HepG2 (cell line): ENCODE results near the gene VPREB3. TPM values are rescaled to one million over a fixed set of nuclear protein-coding genes. Genes with fewer than 3 reads are reported as not detected.

Experiments used
- ATAC-seq: fragments of 200-7000 bp; cut with Tn5 transposase; 3 replicates; pipeline ENCODE4 v1.9.1; 2020; ENCODE audit warnings: mild to moderate bottlenecking, moderate library complexity
- BruUV-seq: library from RNA; stranded (reverse); fragments of 400-500 nt; replicated peaks from 2 replicates; lab custom pipeline; 2021; lab: Mats Ljungman, UMichigan
- CTCF ChIA-PET: fragments of 300-600 bp; formaldehyde crosslinking; extraction: SDS; loops from one replicate; lab custom pipeline; 2021; ENCODE audit warnings: low total read pairs, inconsistent platforms, low intra/inter-chr PET ratio; lab: Yijun Ruan, JAX
- POLR2A ChIA-PET: fragments of 350-600 bp; sonication (Branson Sonifier 250); formaldehyde crosslinking; loops from one replicate; lab custom pipeline; 2020; ENCODE audit warnings: antibody characterized with exemption, inconsistent platforms; lab: Yijun Ruan, JAX
- DNase-seq: peaks from one replicate; pipeline ENCODE4 v3.0.0-alpha.2; 2015; ENCODE audit warnings: low spot score
- FAIRE-seq: peaks from 3 replicates; lab custom pipeline; 2011; peaks lifted over from hg19 to GRCh38; lab: Jason Lieb, UNC
- H2AFZ ChIP-seq: one replicate; pipeline ENCODE4 v1.6.1; 2011; ENCODE audit warnings: low read length, inconsistent platforms
- H3K27ac ChIP-seq: fragments of 300-600 bp; 3 replicates; pipeline ENCODE4 v1.8.0; 2011; ENCODE audit warnings: mixed run types, mild to moderate bottlenecking, mixed read lengths, low read length, inconsistent platforms; ENCODE audit not compliant: insufficient read depth; ENCODE audit errors: extremely low read length
- H3K27me3 ChIP-seq, 2 experiments: fragments of 200-600 bp in 1 of 2; 2 replicates in 1 of 2; 3 replicates in 1 of 2; pipeline versions ENCODE4 v1.6.0 to v1.8.0; 2011; ENCODE audit warnings: low read length in 2 of 2, mild to moderate bottlenecking in 2 of 2, moderate library complexity in 2 of 2, inconsistent platforms in 1 of 2; ENCODE audit not compliant: insufficient read depth in 2 of 2, control insufficient read depth in 1 of 2
- H3K36me3 ChIP-seq, 2 experiments: fragments of 200-600 bp in 1 of 2; replicated peaks in 1 of 2; 2 replicates in 1 of 2; 3 replicates in 1 of 2; pipeline versions ENCODE4 v1.5.1 to v1.8.0; 2011; ENCODE audit warnings: low read length in 2 of 2, inconsistent platforms in 1 of 2; ENCODE audit not compliant: insufficient read depth in 2 of 2, control insufficient read depth in 1 of 2
- H3K4me1 ChIP-seq: 2 replicates; pipeline ENCODE4 v1.5.1; 2012; ENCODE audit warnings: low read length, inconsistent platforms; ENCODE audit not compliant: insufficient read depth
- H3K4me2 ChIP-seq: 2 replicates; pipeline ENCODE4 v1.6.0; 2011; ENCODE audit warnings: low read depth, low read length, inconsistent platforms
- H3K4me3 ChIP-seq, 3 experiments: fragments of 200-600 bp in 1 of 3; sonication (generic), shearing (Covaris generic) in 1 of 3; replicated peaks in 1 of 3; 2 replicates each; pipeline ENCODE4 v1.5.1; 2011 to 2016; ENCODE audit warnings: low read length in 3 of 3, inconsistent platforms in 2 of 3, low read depth in 2 of 3, mild to moderate bottlenecking in 2 of 3, control low read depth in 1 of 3, mixed read lengths in 1 of 3; ENCODE audit not compliant: insufficient read depth in 1 of 3
- H3K79me2 ChIP-seq: one replicate; pipeline ENCODE4 v1.6.1; 2011; ENCODE audit warnings: low read length, inconsistent platforms; ENCODE audit not compliant: insufficient read depth
- H3K9ac ChIP-seq: 2 replicates; pipeline ENCODE4 v1.6.0; 2011; ENCODE audit warnings: mild to moderate bottlenecking, low read depth, low read length, inconsistent platforms; ENCODE audit not compliant: insufficient read depth
- H3K9me3 ChIP-seq: 2 replicates; pipeline ENCODE4 v1.5.1; 2012; ENCODE audit warnings: mild to moderate bottlenecking, low read length
- H4K20me1 ChIP-seq: 2 replicates; pipeline ENCODE4 v1.6.0; 2011; ENCODE audit warnings: inconsistent platforms, mild to moderate bottlenecking, low read length, moderate library complexity; ENCODE audit not compliant: insufficient read depth
- GMEB1 ChIP-seq: sonication (generic); formaldehyde crosslinking; IDR thresholded peaks from 2 replicates; pipeline ENCODE4 v1.5.1; 2020; ENCODE audit warnings: missing genetic modification reagents, mild to moderate bottlenecking, borderline replicate concordance
- HINFP ChIP-seq: sonication (generic); formaldehyde crosslinking; IDR thresholded peaks from 2 replicates; pipeline ENCODE4 v1.4.0; 2020; ENCODE audit warnings: low read depth, mild to moderate bottlenecking, missing genetic modification reagents
- IRF9 ChIP-seq: sonication (generic); formaldehyde crosslinking; IDR thresholded peaks from 2 replicates; pipeline ENCODE4 v1.8.0; 2022; ENCODE audit warnings: missing genetic modification reagents, mild to moderate bottlenecking, borderline replicate concordance
- NFIC ChIP-seq: IDR thresholded peaks from 2 replicates; pipeline ENCODE4 v1.6.1; 2012; ENCODE audit warnings: mild to moderate bottlenecking, low read length, inconsistent platforms
- WGBS: methylation state at CpG from one replicate; pipeline ENCODE4 v1.1.6; 2017; ENCODE audit warnings: low lambda C conversion rate; 5-methylcytosine and 5-hydroxymethylcytosine counted together
- in situ Hi-C: cut with HindIII; loops from 2 replicates; pipeline ENCODE4 v1.10.0; 2017; ENCODE audit warnings: low pct_unique_long_range_greater_than_20kb; ENCODE audit not compliant: extremely low pct_ligation_motif_present
- intact Hi-C: fragments of 100-400 bp; cut with micrococcal nuclease; formaldehyde crosslinking; loops from one replicate; pipeline ENCODE4 v1.10.0; 2022; ENCODE audit not compliant: unreplicated experiment
- polyA plus RNA-seq, 8 experiments: library from polyadenylated mRNA; depleted of rRNA in 3 of 8; stranded (reverse) in 7 of 8; unstranded in 1 of 8; fragments of >200 nt; fragmentation: Illumina TruSeq in 4 of 8; extraction: Trizol in 4 of 8; gene quantifications; 2 replicates each; pipeline versions ENCODE4 v1.2.1 to v1.2.3, GENCODE V29; 2011 to 2016; ENCODE audit warnings: low read depth in 4 of 8, missing spikeins in 1 of 8, mixed read lengths in 1 of 8; ENCODE audit not compliant: insufficient read depth in 1 of 8
- total RNA-seq, 5 experiments: library from RNA; depleted of rRNA; stranded (reverse); fragments of >200 nt; fragmentation: Illumina TruSeq; extraction: Trizol; gene quantifications; 2 replicates each; pipeline ENCODE4 v1.2.3, GENCODE V29; 2016; ENCODE audit warnings: low read depth in 1 of 5

Gene VPREB3
- total and polyA plus RNA-seq, 2 of the 13 experiments (the other 11 are each of a cell fraction or from before 2014, with no cell fraction given), result 0.22 TPM; not detected in 1

- FAIRE-seq (no peak), ATAC-seq (no peak)
- Histone ChIP-seq H3K27me3 (no peaks in the 10 kb centered on the region), H3K79me2 (peaks cover 1% of the 10 kb centered on the region), H3K4me1 (no peaks in the 10 kb centered on the region), H3K4me2 (no peak overlapping the region), H3K4me3 (no peak overlapping the region)
- CTCF ChIA-PET, result no interaction called here
- in situ Hi-C loops, result no loop called here
- intact Hi-C loops, result no loop called here
- no TSS peak for BruUV-seq
- 100% methylated on average over 2 of the region's 2 CpGs for WGBS
- POLR2A ChIA-PET, result no interaction called here
- no peak for TF ChIP-seq IRF9 (CRISPR knock-in tag)
- TF ChIP-seq HINFP, result no peak
- no peak for TF ChIP-seq NFIC
- TF ChIP-seq GMEB1 (CRISPR knock-in tag), result no peak
- TF ChIP-seq, all 625 proteins: peak for 0
- H2AFZ ChIP-seq, result no peak overlapping the region
- H3K9ac ChIP-seq, result no peak overlapping the region
- no peaks in the 10 kb centered on the region for H4K20me1 ChIP-seq
- no peak for DNase-seq
- H3K9me3 ChIP-seq, result no peaks in the 10 kb centered on the region
- peaks cover 11 to 28% of the 10 kb centered on the region in 2 experiments; a peak in 3 of 5 replicates for H3K36me3 ChIP-seq
- no peak overlapping the region for H3K27ac ChIP-seq
Observed at GRCh38 chr22:23743303-23743705, 10.9 kb downstream of the VPREB3 start.
